HEK293T (cell line): ENCODE measurements around the gene CCDC33.

ENCODE experiments used
- CTCF ChIA-PET: fragments of 350-600 bp; formaldehyde crosslinking; extraction: SDS; loops from one replicate; lab custom pipeline; 2021; ENCODE audit warnings: antibody characterized with exemption, inconsistent platforms; lab: Yijun Ruan, JAX
- POLR2A ChIA-PET: fragments of 350-600 bp; formaldehyde crosslinking; extraction: SDS; loops from one replicate; lab custom pipeline; 2020; ENCODE audit warnings: antibody characterized with exemption, inconsistent platforms; lab: Yijun Ruan, JAX
- DNase-seq: peaks from one replicate; pipeline ENCODE4 v3.0.0; 2012; ENCODE audit warnings: mixed read lengths; ENCODE audit errors: extremely low spot score
- ARNT ChIP-seq: fragments of 450-650 bp; IDR thresholded peaks from 2 replicates; pipeline ENCODE4 v1.6.1; 2017; ENCODE audit warnings: mild to moderate bottlenecking
- BHLHE40 ChIP-seq: fragments of 450-650 bp; IDR thresholded peaks from 2 replicates; pipeline ENCODE4 v1.6.1; 2016; ENCODE audit warnings: mild to moderate bottlenecking, moderate library complexity, borderline replicate concordance
- CTBP1 ChIP-seq: fragments of 450-650 bp; IDR thresholded peaks from 2 replicates; pipeline ENCODE4 v1.6.1; 2016; ENCODE audit warnings: borderline replicate concordance
- ELF4 ChIP-seq: fragments of 450-650 bp; IDR thresholded peaks from 2 replicates; pipeline ENCODE4 v1.6.1; 2017; ENCODE audit warnings: antibody characterized with exemption
- FOXA1 ChIP-seq: fragments of 450-650 bp; IDR thresholded peaks from 2 replicates; pipeline ENCODE4 v1.6.1; 2016; ENCODE audit warnings: mild to moderate bottlenecking
- FOXK2 ChIP-seq: fragments of 450-650 bp; IDR thresholded peaks from 2 replicates; pipeline ENCODE4 v1.6.1; 2016; ENCODE audit warnings: mild to moderate bottlenecking
- FOXM1 ChIP-seq: fragments of 450-650 bp; IDR thresholded peaks from 2 replicates; pipeline ENCODE4 v1.6.1; 2017; ENCODE audit warnings: mild to moderate bottlenecking, borderline replicate concordance
- HDGF ChIP-seq: fragments of 450-650 bp; IDR thresholded peaks from 2 replicates; pipeline ENCODE4 v1.6.1; 2017; ENCODE audit warnings: antibody characterized with exemption, borderline replicate concordance
- L3MBTL2 ChIP-seq: fragments of 450-650 bp; conservative IDR thresholded peaks from 2 replicates; pipeline ENCODE4 v1.6.1; 2016; ENCODE audit warnings: mild to moderate bottlenecking
- LEF1 ChIP-seq: fragments of 450-650 bp; IDR thresholded peaks from 2 replicates; pipeline ENCODE4 v1.6.1; 2017; ENCODE audit warnings: mild to moderate bottlenecking, borderline replicate concordance
- NFRKB ChIP-seq: fragments of 450-650 bp; IDR thresholded peaks from 2 replicates; pipeline ENCODE4 v1.6.1; 2016; ENCODE audit warnings: mild to moderate bottlenecking, moderate library complexity
- SP1 ChIP-seq: fragments of 450-650 bp; IDR thresholded peaks from 2 replicates; pipeline ENCODE4 v1.6.1; 2017
- SUZ12 ChIP-seq: fragments of 450-650 bp; IDR thresholded peaks from 2 replicates; pipeline ENCODE4 v1.6.1; 2016; ENCODE audit warnings: mild to moderate bottlenecking
- TARDBP ChIP-seq: fragments of 450-650 bp; IDR thresholded peaks from 2 replicates; pipeline ENCODE4 v1.6.1; 2016
- ZNF384 ChIP-seq: fragments of 450-650 bp; IDR thresholded peaks from 2 replicates; pipeline ENCODE4 v1.6.1; 2016
- TF ChIP-seq, protein P1 (sequence below): fragments of 450-650 bp; IDR thresholded peaks from 2 replicates; pipeline ENCODE4 v1.6.1; 2016

CCDC33 gene

DNA sequence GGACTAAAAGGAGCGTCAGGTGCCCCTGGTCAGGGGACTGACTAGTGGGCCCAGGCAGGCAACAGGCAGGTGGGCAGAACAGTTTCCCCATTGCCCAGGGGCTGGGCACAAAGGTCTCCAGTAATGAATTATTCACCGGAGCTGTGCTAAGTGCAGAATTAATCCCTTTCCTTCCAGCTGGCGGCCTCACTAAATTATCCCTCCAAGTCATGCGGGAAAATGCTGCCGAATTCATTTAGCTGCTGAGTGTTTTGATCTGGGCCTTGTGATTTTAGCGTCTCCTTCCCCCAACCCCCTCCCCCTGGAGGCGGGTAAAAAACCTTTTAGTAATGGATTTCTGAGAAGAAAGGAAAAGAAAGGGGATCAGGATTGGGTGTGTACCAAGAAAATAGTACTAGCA, 47.2 kb downstream of the CCDC33 start:
- TF ChIP-seq HDGF (no peak), LEF1 (no peak), NFRKB (no peak), ELF4 (no peak), FOXA1 (no peak), L3MBTL2 (no peak), SUZ12 (no peak)
- CTCF ChIA-PET, result no interaction called here
- no peak for DNase-seq
- POLR2A ChIA-PET, result no interaction called here

- DNase-seq, result no peak
- CTCF ChIA-PET, result no interaction called here
- no peak for TF ChIP-seq FOXM1
- no peak for TF ChIP-seq SUZ12
- TF ChIP-seq ZNF384, result no peak
- TF ChIP-seq FOXK2, result no peak
- no peak for TF ChIP-seq HDGF
- POLR2A ChIA-PET, result no interaction called here
Measured at GRCh38 chr15:74289671-74290070, 53.5 kb downstream of the CCDC33 start.

DNA sequence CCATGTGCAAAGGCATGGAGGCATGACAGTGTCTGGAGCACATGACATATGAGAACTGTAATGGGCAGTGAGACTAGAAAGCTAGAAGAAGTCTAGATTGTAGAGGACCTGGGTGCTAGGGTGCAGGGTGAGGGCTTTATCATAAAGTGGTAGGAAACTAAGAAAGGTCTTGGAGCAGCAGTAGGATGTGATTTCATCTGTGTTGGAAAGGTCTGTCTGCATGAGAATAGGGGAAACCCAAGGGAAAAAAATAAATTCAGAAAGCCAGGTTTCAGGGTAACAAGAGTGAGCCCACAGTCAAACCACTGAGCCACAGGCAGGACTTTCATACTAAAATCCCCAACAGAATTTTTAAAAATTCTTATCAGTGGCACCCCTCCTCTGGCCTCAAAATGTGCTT, 54.5 kb downstream of the CCDC33 start:
- CTCF ChIA-PET, result interaction anchor here (1.0 to 1.1 kb wide), 2 partner anchors 21 to 30 kb away, joined by 3 to 4 read pairs; no protein-coding TSS in a partner anchor
- TF ChIP-seq FOXK2 (no peak), ARNT (no peak), FOXA1 (no peak), ELF4 (no peak), HDGF (no peak), SUZ12 (no peak), ZNF384 (no peak), FOXM1 (no peak), SP1 (no peak), L3MBTL2 (no peak), CTBP1 (no peak), TARDBP (no peak), LEF1 (no peak), NFRKB (no peak), BHLHE40 (no peak)
- TF ChIP-seq, protein P1, sequence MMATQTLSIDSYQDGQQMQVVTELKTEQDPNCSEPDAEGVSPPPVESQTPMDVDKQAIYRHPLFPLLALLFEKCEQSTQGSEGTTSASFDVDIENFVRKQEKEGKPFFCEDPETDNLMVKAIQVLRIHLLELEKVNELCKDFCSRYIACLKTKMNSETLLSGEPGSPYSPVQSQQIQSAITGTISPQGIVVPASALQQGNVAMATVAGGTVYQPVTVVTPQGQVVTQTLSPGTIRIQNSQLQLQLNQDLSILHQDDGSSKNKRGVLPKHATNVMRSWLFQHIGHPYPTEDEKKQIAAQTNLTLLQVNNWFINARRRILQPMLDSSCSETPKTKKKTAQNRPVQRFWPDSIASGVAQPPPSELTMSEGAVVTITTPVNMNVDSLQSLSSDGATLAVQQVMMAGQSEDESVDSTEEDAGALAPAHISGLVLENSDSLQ, result no peak
- POLR2A ChIA-PET, result interaction anchor here (1.5 kb wide), 1 partner anchor 29 kb away, joined by 3 read pairs; no protein-coding TSS in a partner anchor
- DNase-seq, result no peak

- TF ChIP-seq SUZ12 (no peak), ZNF384 (no peak), ARNT (no peak), CTBP1 (0 out of 2 replicates have a peak, but pooled peaks have one; percentile 18)
- TF ChIP-seq, protein P1, result no peak
- peak; percentile 88 for DNase-seq
- CTCF ChIA-PET, result interaction anchor here (1.1 kb wide), 1 partner anchor 20 kb away, joined by 3 read pairs; no protein-coding TSS in a partner anchor
- POLR2A ChIA-PET, result interaction anchor here (1.5 kb wide), 1 partner anchor 29 kb away, joined by 3 read pairs; no protein-coding TSS in a partner anchor
Measured at GRCh38 chr15:74291101-74292071, 55.3 kb downstream of the CCDC33 start.

DNA sequence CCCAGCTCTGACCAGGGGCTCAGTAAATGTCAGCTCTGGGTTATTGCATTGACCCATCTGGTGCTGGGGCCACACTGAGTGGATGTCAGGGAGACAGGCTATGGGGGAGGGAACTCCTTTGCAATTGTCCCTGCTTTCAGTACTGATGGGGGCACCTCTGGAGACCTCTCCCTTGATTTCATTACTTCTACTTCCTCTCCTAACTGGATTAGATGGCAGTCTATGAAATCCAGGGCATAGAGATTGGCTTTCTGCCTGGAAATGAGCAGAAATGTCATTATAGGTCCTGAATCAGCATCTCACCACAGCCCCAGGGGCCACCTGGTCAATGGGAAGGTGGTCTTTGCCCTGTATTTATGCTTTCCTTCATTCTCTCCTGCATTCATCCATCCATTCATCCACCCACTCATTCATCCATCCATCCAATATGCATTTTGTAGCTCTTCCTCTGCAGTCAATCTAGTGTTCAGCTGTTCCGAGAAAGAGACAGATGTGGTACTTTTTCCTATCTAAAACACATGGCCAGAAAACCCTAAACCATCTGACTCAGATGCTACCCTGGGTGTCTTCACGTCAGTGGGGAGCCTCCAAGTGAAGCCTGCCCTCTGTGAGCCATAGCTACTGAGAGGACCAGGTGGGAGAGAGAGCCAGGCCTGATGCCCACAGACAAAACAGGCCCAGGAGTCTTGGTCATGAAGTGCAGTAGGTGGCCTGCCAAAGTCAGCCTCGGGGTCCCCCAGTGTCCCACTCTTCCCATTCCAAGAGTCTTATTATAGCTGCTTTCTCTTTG, 57.1 kb downstream of the CCDC33 start:
- DNase-seq, result no peak
- no peak for TF ChIP-seq NFRKB
- TF ChIP-seq BHLHE40, result no peak
- no peak for TF ChIP-seq ZNF384
- TF ChIP-seq L3MBTL2, result no peak
- TF ChIP-seq SP1, result no peak
- no peak for TF ChIP-seq FOXM1
- TF ChIP-seq CTBP1, result no peak
- TF ChIP-seq SUZ12, result no peak
- CTCF ChIA-PET, result no interaction called here

GRCh38 chr15:74294010-74294409, 57.9 kb downstream of the CCDC33 start:
- DNase-seq, result no peak
- ChIA-PET POLR2A (no interaction called here), CTCF (no interaction called here)
- TF ChIP-seq FOXM1 (no peak), SP1 (no peak), FOXA1 (no peak), NFRKB (no peak), ELF4 (no peak), ZNF384 (no peak), HDGF (no peak), L3MBTL2 (no peak), BHLHE40 (no peak), ARNT (no peak), LEF1 (no peak), CTBP1 (no peak), SUZ12 (no peak), TARDBP (no peak)
- TF ChIP-seq, protein P1, result no peak

More for the DNA sequence above, 57.1 kb downstream of the CCDC33 start:
- POLR2A ChIA-PET, result no interaction called here
